ENCODE measurements around the gene GADD45A. TPM values are rescaled to one million over a fixed set of nuclear protein-coding genes. Genes with fewer than 3 reads are reported as not detected.
A peak's percentile ranks its signal among the peaks of the same experiment; 100 is the strongest.

GADD45A gene
- total and polyA plus RNA-seq, 9 of the 15 experiments (the other 6 are each of a cell fraction or from before 2014, with no cell fraction given) = 21.3 to 156 (median 62.1) TPM

DNA sequence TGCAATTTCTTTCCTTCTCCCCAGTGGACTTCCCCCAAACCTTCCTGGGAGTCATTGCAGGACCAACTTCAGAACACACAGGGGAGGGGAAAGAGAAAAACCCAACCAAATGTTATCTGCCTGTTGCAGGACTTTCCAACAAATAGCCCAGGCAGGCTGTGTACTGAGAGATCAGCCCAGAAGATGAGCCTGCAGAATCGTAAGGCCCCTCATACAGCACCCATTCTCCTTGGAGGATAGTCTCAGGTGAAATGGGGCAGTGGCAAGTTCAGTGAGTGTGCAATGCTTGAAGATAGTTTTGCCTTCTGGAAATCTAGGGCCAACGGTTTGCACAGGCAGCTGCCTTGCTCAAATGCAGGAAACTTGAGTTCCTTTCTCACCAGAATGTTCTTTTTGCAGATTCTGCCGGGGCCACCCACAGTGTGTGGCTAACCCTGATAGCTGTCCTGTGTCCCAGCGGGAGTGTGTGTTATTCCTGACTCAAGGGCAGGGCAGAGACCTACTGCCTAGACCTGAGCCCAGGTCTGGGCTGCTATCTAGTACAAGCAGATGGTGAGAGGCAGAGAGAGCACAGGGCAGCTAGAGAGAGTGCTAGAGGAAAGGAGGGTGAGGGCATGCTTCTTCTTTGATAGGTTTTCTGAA lies 48.8 kb downstream of the GADD45A start (continued):
- TF ChIP-seq ZNF766 (CRISPR knock-in tag; conservative IDR thresholded peaks at IDR 0.05) (0 out of 2 replicates have a peak, but pooled peaks have one; percentile 52), NR1H2 (CRISPR knock-in tag; IDR thresholded peaks at IDR 0.05) (0 out of 2 replicates have a peak, but pooled peaks have one; percentile 32), EP400 (IDR thresholded peaks at IDR 0.05) (peak; percentile 45; the same call in 1 of the 2 replicates), GABPB2 (CRISPR knock-in tag; conservative IDR thresholded peaks at IDR 0.05) (no peak), ZNF76 (CRISPR knock-in tag; IDR thresholded peaks at IDR 0.05; ENCODE audit: borderline replicate concordance) (no peak), ZKSCAN8 (CRISPR knock-in tag; IDR thresholded peaks at IDR 0.05) (0 out of 2 replicates have a peak, but pooled peaks have one; percentile 75), DDX20 (tag; IDR thresholded peaks at IDR 0.05; ENCODE audit: low read depth) (no peak), PHB2 (IDR thresholded peaks at IDR 0.05; ENCODE audit: low read depth) (peak; percentile 77; the same call in 1 of the 2 replicates), L3MBTL2 (IDR thresholded peaks at IDR 0.05) (peak; percentile 18; the same call in 1 of the 2 replicates), CEBPG (CRISPR knock-in tag; IDR thresholded peaks at IDR 0.05) (no peak), CEBPG (tag; conservative IDR thresholded peaks at IDR 0.05 in 1 of 2, IDR thresholded peaks at IDR 0.05 in 1 of 2) (no peak)
- TF ChIP-seq, protein P1, sequence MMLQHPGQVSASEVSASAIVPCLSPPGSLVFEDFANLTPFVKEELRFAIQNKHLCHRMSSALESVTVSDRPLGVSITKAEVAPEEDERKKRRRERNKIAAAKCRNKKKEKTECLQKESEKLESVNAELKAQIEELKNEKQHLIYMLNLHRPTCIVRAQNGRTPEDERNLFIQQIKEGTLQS (IDR thresholded peaks at IDR 0.05) = peak; percentile 17
- TF ChIP-seq, protein P1 (CRISPR knock-in tag; conservative IDR thresholded peaks at IDR 0.05) = peak; percentile 74
- TF ChIP-seq, protein P2, sequence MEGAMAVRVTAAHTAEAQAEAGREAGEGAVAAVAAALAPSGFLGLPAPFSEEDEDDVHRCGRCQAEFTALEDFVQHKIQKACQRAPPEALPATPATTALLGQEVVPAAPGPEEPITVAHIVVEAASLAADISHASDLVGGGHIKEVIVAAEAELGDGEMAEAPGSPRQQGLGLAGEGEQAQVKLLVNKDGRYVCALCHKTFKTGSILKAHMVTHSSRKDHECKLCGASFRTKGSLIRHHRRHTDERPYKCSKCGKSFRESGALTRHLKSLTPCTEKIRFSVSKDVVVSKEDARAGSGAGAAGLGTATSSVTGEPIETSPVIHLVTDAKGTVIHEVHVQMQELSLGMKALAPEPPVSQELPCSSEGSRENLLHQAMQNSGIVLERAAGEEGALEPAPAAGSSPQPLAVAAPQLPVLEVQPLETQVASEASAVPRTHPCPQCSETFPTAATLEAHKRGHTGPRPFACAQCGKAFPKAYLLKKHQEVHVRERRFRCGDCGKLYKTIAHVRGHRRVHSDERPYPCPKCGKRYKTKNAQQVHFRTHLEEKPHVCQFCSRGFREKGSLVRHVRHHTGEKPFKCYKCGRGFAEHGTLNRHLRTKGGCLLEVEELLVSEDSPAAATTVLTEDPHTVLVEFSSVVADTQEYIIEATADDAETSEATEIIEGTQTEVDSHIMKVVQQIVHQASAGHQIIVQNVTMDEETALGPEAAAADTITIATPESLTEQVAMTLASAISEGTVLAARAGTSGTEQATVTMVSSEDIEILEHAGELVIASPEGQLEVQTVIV (CRISPR knock-in tag; IDR thresholded peaks at IDR 0.05; ENCODE audit: borderline replicate concordance) = no peak
- TF ChIP-seq, protein P3, sequence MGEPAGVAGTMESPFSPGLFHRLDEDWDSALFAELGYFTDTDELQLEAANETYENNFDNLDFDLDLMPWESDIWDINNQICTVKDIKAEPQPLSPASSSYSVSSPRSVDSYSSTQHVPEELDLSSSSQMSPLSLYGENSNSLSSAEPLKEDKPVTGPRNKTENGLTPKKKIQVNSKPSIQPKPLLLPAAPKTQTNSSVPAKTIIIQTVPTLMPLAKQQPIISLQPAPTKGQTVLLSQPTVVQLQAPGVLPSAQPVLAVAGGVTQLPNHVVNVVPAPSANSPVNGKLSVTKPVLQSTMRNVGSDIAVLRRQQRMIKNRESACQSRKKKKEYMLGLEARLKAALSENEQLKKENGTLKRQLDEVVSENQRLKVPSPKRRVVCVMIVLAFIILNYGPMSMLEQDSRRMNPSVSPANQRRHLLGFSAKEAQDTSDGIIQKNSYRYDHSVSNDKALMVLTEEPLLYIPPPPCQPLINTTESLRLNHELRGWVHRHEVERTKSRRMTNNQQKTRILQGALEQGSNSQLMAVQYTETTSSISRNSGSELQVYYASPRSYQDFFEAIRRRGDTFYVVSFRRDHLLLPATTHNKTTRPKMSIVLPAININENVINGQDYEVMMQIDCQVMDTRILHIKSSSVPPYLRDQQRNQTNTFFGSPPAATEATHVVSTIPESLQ (CRISPR knock-in tag; IDR thresholded peaks at IDR 0.05) = 0 out of 2 replicates have a peak, but pooled peaks have one; percentile 62
- TF ChIP-seq, protein P4, sequence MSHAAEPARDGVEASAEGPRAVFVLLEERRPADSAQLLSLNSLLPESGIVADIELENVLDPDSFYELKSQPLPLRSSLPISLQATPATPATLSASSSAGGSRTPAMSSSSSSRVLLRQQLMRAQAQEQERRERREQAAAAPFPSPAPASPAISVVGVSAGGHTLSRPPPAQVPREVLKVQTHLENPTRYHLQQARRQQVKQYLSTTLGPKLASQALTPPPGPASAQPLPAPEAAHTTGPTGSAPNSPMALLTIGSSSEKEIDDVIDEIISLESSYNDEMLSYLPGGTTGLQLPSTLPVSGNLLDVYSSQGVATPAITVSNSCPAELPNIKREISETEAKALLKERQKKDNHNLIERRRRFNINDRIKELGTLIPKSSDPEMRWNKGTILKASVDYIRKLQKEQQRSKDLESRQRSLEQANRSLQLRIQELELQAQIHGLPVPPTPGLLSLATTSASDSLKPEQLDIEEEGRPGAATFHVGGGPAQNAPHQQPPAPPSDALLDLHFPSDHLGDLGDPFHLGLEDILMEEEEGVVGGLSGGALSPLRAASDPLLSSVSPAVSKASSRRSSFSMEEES (CRISPR knock-in tag; IDR thresholded peaks at IDR 0.05) = no peak
- TF ChIP-seq, protein P5, sequence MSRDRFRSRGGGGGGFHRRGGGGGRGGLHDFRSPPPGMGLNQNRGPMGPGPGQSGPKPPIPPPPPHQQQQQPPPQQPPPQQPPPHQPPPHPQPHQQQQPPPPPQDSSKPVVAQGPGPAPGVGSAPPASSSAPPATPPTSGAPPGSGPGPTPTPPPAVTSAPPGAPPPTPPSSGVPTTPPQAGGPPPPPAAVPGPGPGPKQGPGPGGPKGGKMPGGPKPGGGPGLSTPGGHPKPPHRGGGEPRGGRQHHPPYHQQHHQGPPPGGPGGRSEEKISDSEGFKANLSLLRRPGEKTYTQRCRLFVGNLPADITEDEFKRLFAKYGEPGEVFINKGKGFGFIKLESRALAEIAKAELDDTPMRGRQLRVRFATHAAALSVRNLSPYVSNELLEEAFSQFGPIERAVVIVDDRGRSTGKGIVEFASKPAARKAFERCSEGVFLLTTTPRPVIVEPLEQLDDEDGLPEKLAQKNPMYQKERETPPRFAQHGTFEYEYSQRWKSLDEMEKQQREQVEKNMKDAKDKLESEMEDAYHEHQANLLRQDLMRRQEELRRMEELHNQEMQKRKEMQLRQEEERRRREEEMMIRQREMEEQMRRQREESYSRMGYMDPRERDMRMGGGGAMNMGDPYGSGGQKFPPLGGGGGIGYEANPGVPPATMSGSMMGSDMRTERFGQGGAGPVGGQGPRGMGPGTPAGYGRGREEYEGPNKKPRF (IDR thresholded peaks at IDR 0.05; ENCODE audit: low read depth, low read length) = no peak
